WTC11 (cell line): ENCODE data around the gene HP1BP3. TPM values are rescaled to one million over a fixed set of nuclear protein-coding genes. Genes with fewer than 3 reads are reported as not detected.

Experiments used
- ATAC-seq: fragments of 200-7000 bp; cut with Tn5 transposase; 2 replicates; pipeline ENCODE4 v1.10.0; 2021; ENCODE audit warnings: mild to moderate bottlenecking, moderate library complexity
- CTCF ChIA-PET: fragments of 300-600 bp; sonication (Branson Sonifier 250); formaldehyde crosslinking; loops from one replicate; lab custom pipeline; 2021; ENCODE audit warnings: antibody characterized with exemption; lab: Charles Lee
- POLR2A ChIA-PET: fragments of 350-600 bp; sonication (Branson Sonifier 250); formaldehyde crosslinking; loops from one replicate; lab custom pipeline; 2021; ENCODE audit warnings: antibody characterized with exemption; lab: Charles Lee
- DNase-seq: peaks from one replicate; pipeline ENCODE4 v3.0.0; 2021; ENCODE audit warnings: low spot score
- H3K27ac Mint-ChIP-seq: 2 replicates; pipeline ENCODE4 v1.8.0; 2021; ENCODE audit warnings: mixed read lengths
- H3K27me3 Mint-ChIP-seq: 2 replicates; pipeline ENCODE4 v1.8.0; 2021; ENCODE audit warnings: low read depth, mild to moderate bottlenecking, moderate library complexity, mixed read lengths
- H3K36me3 Mint-ChIP-seq: 2 replicates; pipeline ENCODE4 v1.8.0; 2021; ENCODE audit warnings: mixed read lengths
- H3K4me1 Mint-ChIP-seq: 2 replicates; pipeline ENCODE4 v1.8.0; 2022; ENCODE audit warnings: mixed read lengths
- H3K4me3 Mint-ChIP-seq: 2 replicates; pipeline ENCODE4 v1.8.0; 2021; ENCODE audit warnings: mild to moderate bottlenecking, moderate library complexity, mixed read lengths
- H3K9me3 Mint-ChIP-seq: 2 replicates; pipeline ENCODE4 v1.8.0; 2021; ENCODE audit warnings: mixed read lengths
- CREM ChIP-seq: sonication (generic); formaldehyde crosslinking; IDR thresholded peaks from 2 replicates; pipeline ENCODE4 v1.8.1; 2022; ENCODE audit warnings: mild to moderate bottlenecking, missing genetic modification reagents, moderate library complexity
- EMX1 ChIP-seq: fragments of 250-450 bp; sonication (Bioruptor Pico); IDR thresholded peaks from 2 replicates; pipeline ENCODE4 v1.8.0; 2021; ENCODE audit warnings: mild to moderate bottlenecking
- ESRRA ChIP-seq: sonication (generic); formaldehyde crosslinking; IDR thresholded peaks from 2 replicates; pipeline ENCODE4 v1.8.1; 2022; ENCODE audit warnings: mild to moderate bottlenecking, missing genetic modification reagents, borderline replicate concordance
- FOXJ3 ChIP-seq: sonication (generic); formaldehyde crosslinking; IDR thresholded peaks from 2 replicates; pipeline ENCODE4 v1.9.0; 2021; ENCODE audit warnings: missing genetic modification reagents, mild to moderate bottlenecking, borderline replicate concordance
- GTF2I ChIP-seq: fragments of 250-450 bp; sonication (Bioruptor Pico); conservative IDR thresholded peaks from 2 replicates; pipeline ENCODE4 v1.4.0; 2021; ENCODE audit warnings: mild to moderate bottlenecking
- NFE2L1 ChIP-seq: sonication (generic); formaldehyde crosslinking; IDR thresholded peaks from 2 replicates; pipeline ENCODE4 v1.8.1; 2023; ENCODE audit warnings: missing genetic modification reagents
- SOX15 ChIP-seq: fragments of 250-450 bp; sonication (Bioruptor Pico); IDR thresholded peaks from 2 replicates; pipeline ENCODE4 v1.9.0; 2021; ENCODE audit warnings: mild to moderate bottlenecking
- SP1 ChIP-seq: sonication (generic); formaldehyde crosslinking; conservative IDR thresholded peaks from 2 replicates; pipeline ENCODE4 v1.8.1; 2022; ENCODE audit warnings: missing genetic modification reagents
- TEAD1 ChIP-seq: sonication (generic); formaldehyde crosslinking; IDR thresholded peaks from 2 replicates; pipeline ENCODE4 v1.8.0; 2022; ENCODE audit warnings: mild to moderate bottlenecking, missing genetic modification reagents
- TP53 ChIP-seq: sonication (generic); formaldehyde crosslinking; IDR thresholded peaks from 2 replicates; pipeline ENCODE4 v1.8.1; 2023; ENCODE audit warnings: mild to moderate bottlenecking, missing genetic modification reagents
- ZBTB21 ChIP-seq: sonication (generic); formaldehyde crosslinking; IDR thresholded peaks from 2 replicates; pipeline ENCODE4 v1.8.1; 2023; ENCODE audit warnings: mild to moderate bottlenecking, missing genetic modification reagents, borderline replicate concordance
- total RNA-seq: library from RNA; stranded (reverse); gene quantifications from 3 replicates; pipeline ENCODE4 v1.2.3, GENCODE V29; 2021
- TF ChIP-seq, protein P1 (sequence below): sonication (generic); formaldehyde crosslinking; IDR thresholded peaks from 2 replicates; pipeline ENCODE4 v1.8.0; 2022; ENCODE audit warnings: mild to moderate bottlenecking, missing genetic modification reagents
- TF ChIP-seq, protein P2 (sequence below): sonication (generic); formaldehyde crosslinking; IDR thresholded peaks from 2 replicates; pipeline ENCODE4 v1.8.1; 2022; ENCODE audit warnings: low read depth, missing genetic modification reagents, borderline replicate concordance
- TF ChIP-seq, protein P3 (sequence below): sonication (generic); formaldehyde crosslinking; IDR thresholded peaks from 2 replicates; pipeline ENCODE4 v1.8.1; 2023; ENCODE audit warnings: mild to moderate bottlenecking, missing genetic modification reagents
- TF ChIP-seq, protein P4 (sequence below): sonication (generic); formaldehyde crosslinking; IDR thresholded peaks from 2 replicates; pipeline ENCODE4 v1.8.0; 2022; ENCODE audit warnings: mild to moderate bottlenecking, missing genetic modification reagents
- TF ChIP-seq, protein P5 (sequence below): sonication (generic); formaldehyde crosslinking; IDR thresholded peaks from 2 replicates; pipeline ENCODE4 v1.8.1; 2023; ENCODE audit warnings: mild to moderate bottlenecking, missing genetic modification reagents, borderline replicate concordance
- TF ChIP-seq, protein P6 (sequence below): sonication (generic); formaldehyde crosslinking; conservative IDR thresholded peaks from 2 replicates; pipeline ENCODE4 v1.8.1; 2023; ENCODE audit warnings: mild to moderate bottlenecking, low read depth, missing genetic modification reagents, moderate library complexity
- TF ChIP-seq, protein P7 (sequence below): sonication (generic); formaldehyde crosslinking; IDR thresholded peaks from 2 replicates; pipeline ENCODE4 v1.8.1; 2022; ENCODE audit warnings: mild to moderate bottlenecking, moderate library complexity, missing genetic modification reagents

The HP1BP3 gene
- total RNA-seq, 1 experiment from 2014 or later = 121 TPM

DNA sequence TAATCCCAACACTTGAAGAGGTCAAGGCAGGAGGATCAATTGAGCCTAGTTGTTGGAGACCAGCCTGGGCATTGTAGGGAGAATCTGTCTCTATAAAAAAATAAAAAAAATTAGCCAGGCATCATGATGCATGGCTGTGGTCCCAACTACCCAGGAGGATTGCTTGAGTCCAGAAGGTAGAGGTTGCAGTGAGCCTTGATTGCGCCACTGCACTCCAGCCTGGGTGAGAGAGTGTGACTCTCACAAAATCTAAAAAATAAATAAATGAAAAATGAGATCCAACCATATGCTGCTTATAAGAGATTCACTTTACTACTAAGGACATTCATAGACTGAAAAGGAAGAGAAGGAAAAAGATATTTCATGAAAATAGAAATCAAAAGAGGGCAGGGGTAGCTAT is 47.1 kb upstream of the HP1BP3 start:
- DNase-seq = no peak
- Mint-ChIP-seq H3K36me3 (peaks cover 28% of the 10 kb centered on the region), H3K4me3 (no peak overlapping the region), H3K27me3 (no peaks in the 10 kb centered on the region), H3K9me3 (0 out of 2 replicates have a peak, but pooled peaks cover 5% of the 10 kb centered on the region), H3K27ac (no peak overlapping the region), H3K4me1 (no peaks in the 10 kb centered on the region)
- TF ChIP-seq, protein P1, sequence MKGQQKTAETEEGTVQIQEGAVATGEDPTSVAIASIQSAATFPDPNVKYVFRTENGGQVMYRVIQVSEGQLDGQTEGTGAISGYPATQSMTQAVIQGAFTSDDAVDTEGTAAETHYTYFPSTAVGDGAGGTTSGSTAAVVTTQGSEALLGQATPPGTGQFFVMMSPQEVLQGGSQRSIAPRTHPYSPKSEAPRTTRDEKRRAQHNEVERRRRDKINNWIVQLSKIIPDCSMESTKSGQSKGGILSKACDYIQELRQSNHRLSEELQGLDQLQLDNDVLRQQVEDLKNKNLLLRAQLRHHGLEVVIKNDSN (CRISPR knock-in tag) = no peak
- TF ChIP-seq ZBTB21 (CRISPR knock-in tag) (no peak), FOXJ3 (no peak), SOX15 (CRISPR knock-in tag) (no peak), TP53 (CRISPR knock-in tag) (no peak), GTF2I (CRISPR knock-in tag) (no peak), TEAD1 (no peak), EMX1 (CRISPR knock-in tag) (no peak), SP1 (CRISPR knock-in tag) (no peak), ESRRA (CRISPR knock-in tag) (no peak), NFE2L1 (CRISPR knock-in tag) (no peak), CREM (CRISPR knock-in tag) (no peak)
- TF ChIP-seq, protein P2, sequence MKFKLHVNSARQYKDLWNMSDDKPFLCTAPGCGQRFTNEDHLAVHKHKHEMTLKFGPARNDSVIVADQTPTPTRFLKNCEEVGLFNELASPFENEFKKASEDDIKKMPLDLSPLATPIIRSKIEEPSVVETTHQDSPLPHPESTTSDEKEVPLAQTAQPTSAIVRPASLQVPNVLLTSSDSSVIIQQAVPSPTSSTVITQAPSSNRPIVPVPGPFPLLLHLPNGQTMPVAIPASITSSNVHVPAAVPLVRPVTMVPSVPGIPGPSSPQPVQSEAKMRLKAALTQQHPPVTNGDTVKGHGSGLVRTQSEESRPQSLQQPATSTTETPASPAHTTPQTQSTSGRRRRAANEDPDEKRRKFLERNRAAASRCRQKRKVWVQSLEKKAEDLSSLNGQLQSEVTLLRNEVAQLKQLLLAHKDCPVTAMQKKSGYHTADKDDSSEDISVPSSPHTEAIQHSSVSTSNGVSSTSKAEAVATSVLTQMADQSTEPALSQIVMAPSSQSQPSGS (CRISPR knock-in tag) = no peak
- TF ChIP-seq, protein P3, sequence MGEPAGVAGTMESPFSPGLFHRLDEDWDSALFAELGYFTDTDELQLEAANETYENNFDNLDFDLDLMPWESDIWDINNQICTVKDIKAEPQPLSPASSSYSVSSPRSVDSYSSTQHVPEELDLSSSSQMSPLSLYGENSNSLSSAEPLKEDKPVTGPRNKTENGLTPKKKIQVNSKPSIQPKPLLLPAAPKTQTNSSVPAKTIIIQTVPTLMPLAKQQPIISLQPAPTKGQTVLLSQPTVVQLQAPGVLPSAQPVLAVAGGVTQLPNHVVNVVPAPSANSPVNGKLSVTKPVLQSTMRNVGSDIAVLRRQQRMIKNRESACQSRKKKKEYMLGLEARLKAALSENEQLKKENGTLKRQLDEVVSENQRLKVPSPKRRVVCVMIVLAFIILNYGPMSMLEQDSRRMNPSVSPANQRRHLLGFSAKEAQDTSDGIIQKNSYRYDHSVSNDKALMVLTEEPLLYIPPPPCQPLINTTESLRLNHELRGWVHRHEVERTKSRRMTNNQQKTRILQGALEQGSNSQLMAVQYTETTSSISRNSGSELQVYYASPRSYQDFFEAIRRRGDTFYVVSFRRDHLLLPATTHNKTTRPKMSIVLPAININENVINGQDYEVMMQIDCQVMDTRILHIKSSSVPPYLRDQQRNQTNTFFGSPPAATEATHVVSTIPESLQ (CRISPR knock-in tag) = no peak
- TF ChIP-seq, protein P4, sequence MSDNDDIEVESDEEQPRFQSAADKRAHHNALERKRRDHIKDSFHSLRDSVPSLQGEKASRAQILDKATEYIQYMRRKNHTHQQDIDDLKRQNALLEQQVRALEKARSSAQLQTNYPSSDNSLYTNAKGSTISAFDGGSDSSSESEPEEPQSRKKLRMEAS (CRISPR knock-in tag) = no peak
- TF ChIP-seq, protein P5, sequence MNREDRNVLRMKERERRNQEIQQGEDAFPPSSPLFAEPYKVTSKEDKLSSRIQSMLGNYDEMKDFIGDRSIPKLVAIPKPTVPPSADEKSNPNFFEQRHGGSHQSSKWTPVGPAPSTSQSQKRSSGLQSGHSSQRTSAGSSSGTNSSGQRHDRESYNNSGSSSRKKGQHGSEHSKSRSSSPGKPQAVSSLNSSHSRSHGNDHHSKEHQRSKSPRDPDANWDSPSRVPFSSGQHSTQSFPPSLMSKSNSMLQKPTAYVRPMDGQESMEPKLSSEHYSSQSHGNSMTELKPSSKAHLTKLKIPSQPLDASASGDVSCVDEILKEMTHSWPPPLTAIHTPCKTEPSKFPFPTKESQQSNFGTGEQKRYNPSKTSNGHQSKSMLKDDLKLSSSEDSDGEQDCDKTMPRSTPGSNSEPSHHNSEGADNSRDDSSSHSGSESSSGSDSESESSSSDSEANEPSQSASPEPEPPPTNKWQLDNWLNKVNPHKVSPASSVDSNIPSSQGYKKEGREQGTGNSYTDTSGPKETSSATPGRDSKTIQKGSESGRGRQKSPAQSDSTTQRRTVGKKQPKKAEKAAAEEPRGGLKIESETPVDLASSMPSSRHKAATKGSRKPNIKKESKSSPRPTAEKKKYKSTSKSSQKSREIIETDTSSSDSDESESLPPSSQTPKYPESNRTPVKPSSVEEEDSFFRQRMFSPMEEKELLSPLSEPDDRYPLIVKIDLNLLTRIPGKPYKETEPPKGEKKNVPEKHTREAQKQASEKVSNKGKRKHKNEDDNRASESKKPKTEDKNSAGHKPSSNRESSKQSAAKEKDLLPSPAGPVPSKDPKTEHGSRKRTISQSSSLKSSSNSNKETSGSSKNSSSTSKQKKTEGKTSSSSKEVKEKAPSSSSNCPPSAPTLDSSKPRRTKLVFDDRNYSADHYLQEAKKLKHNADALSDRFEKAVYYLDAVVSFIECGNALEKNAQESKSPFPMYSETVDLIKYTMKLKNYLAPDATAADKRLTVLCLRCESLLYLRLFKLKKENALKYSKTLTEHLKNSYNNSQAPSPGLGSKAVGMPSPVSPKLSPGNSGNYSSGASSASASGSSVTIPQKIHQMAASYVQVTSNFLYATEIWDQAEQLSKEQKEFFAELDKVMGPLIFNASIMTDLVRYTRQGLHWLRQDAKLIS = no peak
- TF ChIP-seq, protein P6, sequence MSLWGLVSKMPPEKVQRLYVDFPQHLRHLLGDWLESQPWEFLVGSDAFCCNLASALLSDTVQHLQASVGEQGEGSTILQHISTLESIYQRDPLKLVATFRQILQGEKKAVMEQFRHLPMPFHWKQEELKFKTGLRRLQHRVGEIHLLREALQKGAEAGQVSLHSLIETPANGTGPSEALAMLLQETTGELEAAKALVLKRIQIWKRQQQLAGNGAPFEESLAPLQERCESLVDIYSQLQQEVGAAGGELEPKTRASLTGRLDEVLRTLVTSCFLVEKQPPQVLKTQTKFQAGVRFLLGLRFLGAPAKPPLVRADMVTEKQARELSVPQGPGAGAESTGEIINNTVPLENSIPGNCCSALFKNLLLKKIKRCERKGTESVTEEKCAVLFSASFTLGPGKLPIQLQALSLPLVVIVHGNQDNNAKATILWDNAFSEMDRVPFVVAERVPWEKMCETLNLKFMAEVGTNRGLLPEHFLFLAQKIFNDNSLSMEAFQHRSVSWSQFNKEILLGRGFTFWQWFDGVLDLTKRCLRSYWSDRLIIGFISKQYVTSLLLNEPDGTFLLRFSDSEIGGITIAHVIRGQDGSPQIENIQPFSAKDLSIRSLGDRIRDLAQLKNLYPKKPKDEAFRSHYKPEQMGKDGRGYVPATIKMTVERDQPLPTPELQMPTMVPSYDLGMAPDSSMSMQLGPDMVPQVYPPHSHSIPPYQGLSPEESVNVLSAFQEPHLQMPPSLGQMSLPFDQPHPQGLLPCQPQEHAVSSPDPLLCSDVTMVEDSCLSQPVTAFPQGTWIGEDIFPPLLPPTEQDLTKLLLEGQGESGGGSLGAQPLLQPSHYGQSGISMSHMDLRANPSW (CRISPR knock-in tag) = no peak
- TF ChIP-seq, protein P7, sequence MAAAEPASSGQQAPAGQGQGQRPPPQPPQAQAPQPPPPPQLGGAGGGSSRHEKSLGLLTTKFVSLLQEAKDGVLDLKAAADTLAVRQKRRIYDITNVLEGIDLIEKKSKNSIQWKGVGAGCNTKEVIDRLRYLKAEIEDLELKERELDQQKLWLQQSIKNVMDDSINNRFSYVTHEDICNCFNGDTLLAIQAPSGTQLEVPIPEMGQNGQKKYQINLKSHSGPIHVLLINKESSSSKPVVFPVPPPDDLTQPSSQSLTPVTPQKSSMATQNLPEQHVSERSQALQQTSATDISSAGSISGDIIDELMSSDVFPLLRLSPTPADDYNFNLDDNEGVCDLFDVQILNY (CRISPR knock-in tag) = no peak
- CTCF ChIA-PET = no interaction called here
- ATAC-seq = no peak
- POLR2A ChIA-PET = no interaction called here
